HCT116 (cell line): ENCODE measurements around the gene PRMT3. TPM values are rescaled to one million over a fixed set of nuclear protein-coding genes. Genes with fewer than 3 reads are reported as not detected.

Experiments used
- ATAC-seq: fragments of 200-7000 bp; cut with Tn5 transposase; 2 replicates; pipeline ENCODE4 v1.9.1; 2020; ENCODE audit warnings: mild to moderate bottlenecking, moderate library complexity
- BruUV-seq: library from RNA; stranded (reverse); fragments of 400-500 nt; replicated peaks from 2 replicates; lab custom pipeline; 2021; lab: Mats Ljungman, UMichigan
- CTCF ChIA-PET: fragments of 300-600 bp; sonication (Branson Sonifier 250); formaldehyde crosslinking; loops from one replicate; lab custom pipeline; 2021; ENCODE audit warnings: antibody characterized with exemption; lab: Charles Lee
- POLR2A ChIA-PET: fragments of 300-600, 350-600 bp; sonication (Branson Sonifier 250); formaldehyde crosslinking; loops from one replicate; lab custom pipeline; 2021; ENCODE audit warnings: antibody characterized with exemption; lab: Charles Lee
- RAD21 ChIA-PET, 2 experiments: fragments of 300-600 bp; sonication (Branson Sonifier 250); formaldehyde crosslinking; loops; one replicate each; lab custom pipeline; 2023; ENCODE audit warnings: low total read pairs in 2 of 2; ENCODE audit not compliant: uncharacterized antibody in 2 of 2, unreplicated experiment in 2 of 2, low non-redundant PET in 1 of 2; lab: Charles Lee
- DNase-seq: peaks from one replicate; pipeline ENCODE4 v3.0.0-alpha.2; 2010; ENCODE audit warnings: low read depth, low spot score
- H2AFZ ChIP-seq: fragments of 200-600 bp; shearing (Covaris generic), sonication (generic); 2 replicates; pipeline ENCODE4 v1.6.1; 2017; ENCODE audit warnings: low read depth, mixed run types, mixed read lengths, antibody characterized with exemption, low read length; ENCODE audit not compliant: poor library complexity, severe bottlenecking
- H3K27ac ChIP-seq: 2 replicates; pipeline ENCODE4 v1.5.1; 2012; ENCODE audit warnings: low read depth, low read length
- H3K27me3 ChIP-seq: fragments of 200-600 bp; sonication (generic); 2 replicates; pipeline ENCODE4 v1.6.1; 2016; ENCODE audit warnings: mixed run types, low read length, mixed read lengths; ENCODE audit not compliant: insufficient read depth
- H3K36me3 ChIP-seq, 2 experiments: fragments of 200-500 bp in 1 of 2; fragments of 200-600 bp in 1 of 2; sonication (Bioruptor generic) in 1 of 2; sonication (generic) in 1 of 2; 2 replicates each; pipeline versions ENCODE4 v1.5.1 to v1.6.1; 2014 to 2016; ENCODE audit warnings: low read length in 2 of 2, inconsistent platforms in 1 of 2, mixed read lengths in 1 of 2, mixed run types in 1 of 2; ENCODE audit not compliant: insufficient read depth in 2 of 2, control insufficient read depth in 1 of 2
- H3K4me1 ChIP-seq, 2 experiments: fragments of 200-600 bp in 1 of 2; sonication (generic) in 1 of 2; 2 replicates each; pipeline versions ENCODE4 v1.5.1 to v1.6.1; 2012 to 2017; ENCODE audit warnings: low read length in 2 of 2, inconsistent platforms in 1 of 2, mild to moderate bottlenecking in 1 of 2, mixed read lengths in 1 of 2, mixed run types in 1 of 2, moderate library complexity in 1 of 2; ENCODE audit not compliant: insufficient read depth in 2 of 2, control insufficient read depth in 1 of 2
- H3K4me2 ChIP-seq: fragments of 200-600 bp; sonication (generic); 2 replicates; pipeline ENCODE4 v1.6.1; 2017; ENCODE audit warnings: mixed run types, low read length, mixed read lengths
- H3K4me3 ChIP-seq, 2 experiments: fragments of 200-600 bp in 1 of 2; sonication (generic) in 1 of 2; replicated peaks in 1 of 2; 2 replicates each; pipeline ENCODE4 v1.5.1; 2011 to 2016; ENCODE audit warnings: low read length in 2 of 2, control low read depth in 1 of 2, low read depth in 1 of 2, mild to moderate bottlenecking in 1 of 2, mixed read lengths in 1 of 2, mixed run types in 1 of 2
- H3K79me2 ChIP-seq: fragments of 200-600 bp; sonication (generic); 2 replicates; pipeline ENCODE4 v1.6.1; 2017; ENCODE audit warnings: mild to moderate bottlenecking, mixed run types, low read length, moderate library complexity, mixed read lengths; ENCODE audit not compliant: insufficient read depth
- H3K9ac ChIP-seq: fragments of 200-600 bp; sonication (generic); 2 replicates; pipeline ENCODE4 v1.6.1; 2016; ENCODE audit warnings: low read length, mixed read lengths
- H3K9me2 ChIP-seq: fragments of 200-600 bp; sonication (generic), shearing (Covaris generic); 2 replicates; pipeline ENCODE4 v1.6.1; 2017; ENCODE audit warnings: mixed run types, mild to moderate bottlenecking, moderate library complexity; ENCODE audit not compliant: insufficient read depth
- H3K9me3 ChIP-seq, 2 experiments: fragments of 200-500 bp in 1 of 2; fragments of 200-600 bp in 1 of 2; sonication (Bioruptor generic) in 1 of 2; sonication (generic) in 1 of 2; 2 replicates each; pipeline ENCODE4 v1.6.1; 2014 to 2017; ENCODE audit warnings: low read length in 2 of 2, mixed read lengths in 2 of 2, inconsistent platforms in 1 of 2, low read depth in 1 of 2, mild to moderate bottlenecking in 1 of 2, mixed run types in 1 of 2, moderate library complexity in 1 of 2; ENCODE audit not compliant: control insufficient read depth in 1 of 2, insufficient read depth in 1 of 2
- H4K20me1 ChIP-seq: fragments of 200-600 bp; sonication (generic), shearing (Covaris generic); 2 replicates; pipeline ENCODE4 v1.6.1; 2017; ENCODE audit warnings: mixed run types, mild to moderate bottlenecking, moderate library complexity; ENCODE audit not compliant: insufficient read depth
- CBX3 ChIP-seq: IDR thresholded peaks from 2 replicates; pipeline ENCODE4 v1.6.1; 2012; ENCODE audit warnings: low read depth
- EZH2phosphoT487 ChIP-seq: fragments of 200-600 bp; IDR thresholded peaks from 2 replicates; pipeline ENCODE4 v1.6.1; 2018; ENCODE audit warnings: antibody characterized with exemption, borderline replicate concordance
- FOSL1 ChIP-seq: IDR thresholded peaks from 2 replicates; pipeline ENCODE4 v1.6.1; 2012; ENCODE audit warnings: low read depth
- RAD21 ChIP-seq: IDR thresholded peaks from 2 replicates; pipeline ENCODE4 v1.6.1; 2012; ENCODE audit warnings: low read depth, mild to moderate bottlenecking
- SIN3A ChIP-seq: IDR thresholded peaks from 2 replicates; pipeline ENCODE4 v1.6.1; 2012; ENCODE audit warnings: low read depth
- TCF7L2 ChIP-seq: IDR thresholded peaks from 2 replicates; pipeline ENCODE4 v1.7.0; 2011; ENCODE audit warnings: borderline replicate concordance, inconsistent platforms; ENCODE audit not compliant: insufficient read depth, insufficient read length; ENCODE audit errors: extremely low read depth
- YY1 ChIP-seq: IDR thresholded peaks from 2 replicates; pipeline ENCODE4 v1.6.1; 2011; ENCODE audit warnings: low read length, low read depth, moderate library complexity, mild to moderate bottlenecking; ENCODE audit not compliant: insufficient replicate concordance; ENCODE audit errors: extremely low read depth
- intact Hi-C: fragments of 100-400 bp; cut with micrococcal nuclease; formaldehyde crosslinking; loops from 2 replicates; pipeline ENCODE4 v1.10.0; 2022
- total RNA-seq: library from RNA; stranded (reverse); gene quantifications from one replicate; pipeline ENCODE4 v1.2.1, GENCODE V29; 2021; ENCODE audit not compliant: unreplicated experiment
- TF ChIP-seq, protein P1 (sequence below), 3 experiments: fragments of 200-600 bp in 1 of 3; sonication (generic) in 1 of 3; IDR thresholded peaks in 2 of 3; conservative IDR thresholded peaks in 1 of 3; 2 replicates each; pipeline ENCODE4 v1.5.1; 2012 to 2017; ENCODE audit warnings: low read depth in 2 of 3, low read length in 2 of 3, antibody characterized with exemption in 1 of 3, borderline replicate concordance in 1 of 3, control low read depth in 1 of 3, mild to moderate bottlenecking in 1 of 3, mixed read lengths in 1 of 3, mixed run types in 1 of 3, moderate library complexity in 1 of 3; ENCODE audit not compliant: insufficient read depth in 1 of 3
- TF ChIP-seq, protein P2 (sequence below): IDR thresholded peaks from 2 replicates; pipeline ENCODE4 v1.6.1; 2011; ENCODE audit warnings: mild to moderate bottlenecking, low read length, moderate library complexity; ENCODE audit not compliant: insufficient replicate concordance; ENCODE audit errors: extremely low read depth

The PRMT3 gene
- total RNA-seq, 1 experiment from 2014 or later, result 24.3 TPM

DNA sequence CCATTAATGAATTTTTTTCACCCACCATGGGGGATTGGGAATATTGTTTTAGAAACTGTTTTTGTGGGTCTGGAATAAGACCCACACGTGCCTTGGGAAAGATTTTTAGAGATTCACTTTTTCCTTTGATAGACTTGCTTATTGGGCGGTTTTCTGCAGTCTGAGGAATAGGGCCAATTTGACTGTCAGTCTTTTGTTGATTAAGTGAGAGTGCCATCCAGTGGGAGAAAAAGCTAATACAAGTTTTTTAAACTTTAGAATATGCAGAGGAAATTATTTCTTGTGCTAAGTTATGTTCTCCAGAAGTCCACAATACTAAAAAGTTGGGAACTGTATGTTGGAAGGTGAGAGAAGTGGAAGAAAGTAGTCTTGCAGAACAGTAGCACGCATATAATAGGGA lies 56.1 kb downstream of the PRMT3 start:
- RAD21 ChIA-PET, result interaction anchor here in 1 of 2 experiments (1.5 kb wide), 1 partner anchor 315 kb away, joined by 3 read pairs; no protein-coding TSS in a partner anchor
- Histone ChIP-seq H3K4me2 (no peak overlapping the region), H3K79me2 (peaks cover 20% of the 10 kb centered on the region)
- intact Hi-C loops, result loop anchor here (2.0 kb wide), 1 partner anchor 47 kb away; no protein-coding TSS in a partner anchor
- peak; percentile 50 for TF ChIP-seq RAD21
- TF ChIP-seq, protein P1, sequence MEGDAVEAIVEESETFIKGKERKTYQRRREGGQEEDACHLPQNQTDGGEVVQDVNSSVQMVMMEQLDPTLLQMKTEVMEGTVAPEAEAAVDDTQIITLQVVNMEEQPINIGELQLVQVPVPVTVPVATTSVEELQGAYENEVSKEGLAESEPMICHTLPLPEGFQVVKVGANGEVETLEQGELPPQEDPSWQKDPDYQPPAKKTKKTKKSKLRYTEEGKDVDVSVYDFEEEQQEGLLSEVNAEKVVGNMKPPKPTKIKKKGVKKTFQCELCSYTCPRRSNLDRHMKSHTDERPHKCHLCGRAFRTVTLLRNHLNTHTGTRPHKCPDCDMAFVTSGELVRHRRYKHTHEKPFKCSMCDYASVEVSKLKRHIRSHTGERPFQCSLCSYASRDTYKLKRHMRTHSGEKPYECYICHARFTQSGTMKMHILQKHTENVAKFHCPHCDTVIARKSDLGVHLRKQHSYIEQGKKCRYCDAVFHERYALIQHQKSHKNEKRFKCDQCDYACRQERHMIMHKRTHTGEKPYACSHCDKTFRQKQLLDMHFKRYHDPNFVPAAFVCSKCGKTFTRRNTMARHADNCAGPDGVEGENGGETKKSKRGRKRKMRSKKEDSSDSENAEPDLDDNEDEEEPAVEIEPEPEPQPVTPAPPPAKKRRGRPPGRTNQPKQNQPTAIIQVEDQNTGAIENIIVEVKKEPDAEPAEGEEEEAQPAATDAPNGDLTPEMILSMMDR (IDR thresholded peaks at IDR 0.05 in 2 of 3, conservative IDR thresholded peaks at IDR 0.05 in 1 of 3; ENCODE audit: borderline replicate concordance in 1 of 3, insufficient read depth in 1 of 3, low read depth in 2 of 3, low read length in 2 of 3), result peak; percentile 37 to 62 (median 42); a peak in 4 of 6 replicates
- no peak for TF ChIP-seq SIN3A
- no peak for TF ChIP-seq TCF7L2
- TF ChIP-seq CBX3, result no peak
- TF ChIP-seq FOSL1, result no peak
- TF ChIP-seq EZH2phosphoT487, result no peak
- no peak for TF ChIP-seq YY1
- TF ChIP-seq, protein P2, sequence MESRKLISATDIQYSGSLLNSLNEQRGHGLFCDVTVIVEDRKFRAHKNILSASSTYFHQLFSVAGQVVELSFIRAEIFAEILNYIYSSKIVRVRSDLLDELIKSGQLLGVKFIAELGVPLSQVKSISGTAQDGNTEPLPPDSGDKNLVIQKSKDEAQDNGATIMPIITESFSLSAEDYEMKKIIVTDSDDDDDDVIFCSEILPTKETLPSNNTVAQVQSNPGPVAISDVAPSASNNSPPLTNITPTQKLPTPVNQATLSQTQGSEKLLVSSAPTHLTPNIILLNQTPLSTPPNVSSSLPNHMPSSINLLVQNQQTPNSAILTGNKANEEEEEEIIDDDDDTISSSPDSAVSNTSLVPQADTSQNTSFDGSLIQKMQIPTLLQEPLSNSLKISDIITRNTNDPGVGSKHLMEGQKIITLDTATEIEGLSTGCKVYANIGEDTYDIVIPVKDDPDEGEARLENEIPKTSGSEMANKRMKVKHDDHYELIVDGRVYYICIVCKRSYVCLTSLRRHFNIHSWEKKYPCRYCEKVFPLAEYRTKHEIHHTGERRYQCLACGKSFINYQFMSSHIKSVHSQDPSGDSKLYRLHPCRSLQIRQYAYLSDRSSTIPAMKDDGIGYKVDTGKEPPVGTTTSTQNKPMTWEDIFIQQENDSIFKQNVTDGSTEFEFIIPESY, result no peak
- TF ChIP-seq, all 23 proteins: peak for 2
- BruUV-seq, result no TSS peak
- H3K27me3 ChIP-seq, result no peaks in the 10 kb centered on the region
- no peaks in the 10 kb centered on the region for H3K9me3 ChIP-seq
- peak; percentile 59 for ATAC-seq
- no peak overlapping the region for H2AFZ ChIP-seq
- H3K4me3 ChIP-seq, result no peak overlapping the region
- peak; percentile 18 for DNase-seq
- CTCF ChIA-PET, result interaction anchor here (0.7 to 2.1 kb wide), 9 partner anchors 9 to 315 kb away, joined by 3 to 12 read pairs (median 4); no protein-coding TSS in a partner anchor
- H4K20me1 ChIP-seq, result peaks cover 16% of the 10 kb centered on the region; the same call in 1 of the 2 replicates
- H3K4me1 ChIP-seq, result no peaks in the 10 kb centered on the region
- H3K36me3 ChIP-seq, result no peaks in the 10 kb centered on the region
- H3K9me2 ChIP-seq, result no peaks in the 10 kb centered on the region
- no peak overlapping the region for H3K9ac ChIP-seq
- POLR2A ChIA-PET, result no interaction called here
- H3K27ac ChIP-seq, result no peak overlapping the region
